GM18511 (cell line): ENCODE data around the gene GABBR2.

Source experiments
- ATAC-seq: cut with Tn5 transposase; IDR thresholded peaks from one replicate; pipeline ENCODE4 v1.9.1; 2021; ENCODE audit warnings: mild to moderate bottlenecking, moderate library complexity; ENCODE audit not compliant: unreplicated experiment

The GABBR2 gene

DNA sequence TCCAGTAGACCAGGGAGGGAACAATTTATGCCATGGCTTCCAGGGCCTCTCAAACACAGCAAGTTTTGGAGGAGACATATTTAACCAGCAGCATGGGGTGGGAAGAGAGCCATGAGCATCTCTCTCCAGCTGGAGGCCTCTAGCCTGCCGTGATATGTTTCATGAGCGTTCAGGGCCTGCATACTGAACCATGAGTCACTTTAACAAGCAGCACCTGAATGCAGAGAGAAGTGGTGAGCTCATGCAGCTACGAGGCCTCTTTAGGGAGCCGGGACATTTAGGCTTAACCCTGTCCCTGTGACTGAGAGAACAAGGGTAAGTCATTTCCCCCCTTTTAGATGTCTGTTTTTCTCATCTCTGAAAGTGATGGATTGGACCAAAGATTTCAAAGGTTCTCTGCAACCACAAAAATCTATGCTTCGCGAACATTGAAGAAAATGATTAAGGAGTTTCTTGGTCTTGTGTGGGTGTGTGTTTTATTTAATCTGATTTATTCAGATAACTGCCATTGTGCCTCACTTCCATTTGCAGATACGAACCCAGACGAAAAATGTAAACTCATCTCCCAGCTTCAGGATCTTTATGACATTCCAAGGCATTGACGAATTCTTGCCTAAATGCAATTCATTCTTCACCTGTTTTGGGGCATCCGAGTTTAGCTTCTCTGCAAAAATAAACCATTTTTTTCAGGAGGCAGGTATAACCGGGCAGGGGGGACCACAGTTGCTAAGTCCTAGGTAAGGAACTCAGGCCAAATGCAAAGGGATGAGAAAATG, 157.0 kb downstream of the GABBR2 start:
- ATAC-seq = no peak

DNA sequence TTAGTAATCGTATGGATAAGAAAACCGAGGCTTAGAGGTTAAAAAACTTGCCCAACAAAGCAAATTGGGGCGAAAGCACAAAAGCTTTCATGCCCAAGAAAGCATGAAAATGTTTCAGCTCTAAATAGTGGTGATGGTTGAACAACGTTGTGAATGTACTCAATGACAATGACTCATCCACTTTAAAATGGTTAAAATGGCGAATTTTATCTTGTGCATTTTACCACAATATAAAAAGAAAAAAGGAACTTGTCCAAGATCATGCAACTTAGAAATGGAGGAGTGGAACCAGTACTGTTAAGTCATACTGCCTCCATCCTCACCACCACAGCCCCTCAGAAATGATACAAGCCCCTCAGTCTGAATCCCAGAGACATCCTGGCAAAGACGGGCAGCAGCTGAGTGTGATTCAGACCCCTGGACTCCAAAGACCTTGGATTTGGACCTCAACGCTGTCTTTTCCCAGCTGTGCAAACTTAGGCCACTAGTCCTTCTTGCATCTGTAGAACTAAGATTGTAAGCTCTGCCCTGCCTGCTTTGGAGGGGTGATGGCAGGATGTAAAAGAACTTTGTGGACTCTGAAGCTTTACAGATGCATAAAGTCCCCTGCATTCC, 158.4 kb downstream of the GABBR2 start:
- ATAC-seq = no peak

DNA sequence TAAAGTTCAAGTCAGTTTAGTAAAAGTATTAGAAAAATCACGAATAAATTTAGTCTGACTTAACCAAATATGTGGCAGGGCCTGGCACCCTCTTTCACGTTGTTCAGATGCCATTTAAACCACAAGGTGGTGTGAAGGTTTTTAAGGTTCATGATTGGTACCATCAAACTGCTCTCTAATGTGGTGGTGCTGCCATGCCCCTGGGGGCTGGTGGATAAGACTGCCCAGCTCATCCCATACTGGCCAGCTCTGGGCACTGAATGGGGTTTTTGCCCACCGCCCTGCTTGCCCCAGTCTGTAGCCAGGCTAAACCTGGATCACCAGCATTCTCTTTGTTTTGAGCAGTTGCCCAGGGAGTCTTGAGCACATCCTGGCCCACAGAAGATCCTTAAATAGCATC, 159.3 kb downstream of the GABBR2 start:
- ATAC-seq = no peak

DNA sequence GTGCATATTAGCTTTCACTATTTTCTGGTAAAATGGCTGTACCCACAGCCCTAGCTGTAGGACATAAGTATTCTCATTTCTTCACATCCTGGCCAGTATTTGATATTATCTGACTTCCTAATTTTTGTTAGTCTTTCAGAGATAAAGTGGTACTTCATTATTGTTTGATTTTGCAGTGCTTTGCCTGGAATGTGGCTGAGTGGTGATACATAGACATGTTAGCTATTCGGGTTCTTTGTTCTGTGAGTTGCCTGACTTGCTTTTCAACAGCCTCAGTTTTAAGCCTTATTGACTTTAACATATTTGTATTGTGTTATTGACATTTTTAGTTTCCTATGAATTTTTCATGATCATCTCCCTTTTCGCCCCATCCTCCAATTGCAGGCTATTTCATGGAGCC, 161.1 kb downstream of the GABBR2 start:
- no peak for ATAC-seq

DNA sequence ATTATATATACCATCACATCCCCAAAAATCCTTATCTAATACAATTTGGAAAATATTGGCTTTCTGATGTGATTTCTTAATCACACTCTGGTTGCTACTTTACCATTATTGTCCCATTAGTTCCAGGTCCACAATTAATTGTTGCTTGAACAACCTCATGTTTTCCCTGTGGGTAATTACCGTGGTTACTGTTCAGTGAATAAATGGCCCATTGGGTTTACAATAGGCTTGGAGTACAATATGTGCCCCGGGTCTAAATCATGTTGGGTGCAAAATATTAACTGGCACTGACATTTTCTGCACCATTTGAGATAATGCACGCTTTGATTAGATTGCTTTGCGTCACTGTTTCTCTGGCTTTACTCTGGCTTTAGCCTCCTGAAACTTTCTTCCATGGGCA, 163.7 kb downstream of the GABBR2 start:
- ATAC-seq = no peak

DNA sequence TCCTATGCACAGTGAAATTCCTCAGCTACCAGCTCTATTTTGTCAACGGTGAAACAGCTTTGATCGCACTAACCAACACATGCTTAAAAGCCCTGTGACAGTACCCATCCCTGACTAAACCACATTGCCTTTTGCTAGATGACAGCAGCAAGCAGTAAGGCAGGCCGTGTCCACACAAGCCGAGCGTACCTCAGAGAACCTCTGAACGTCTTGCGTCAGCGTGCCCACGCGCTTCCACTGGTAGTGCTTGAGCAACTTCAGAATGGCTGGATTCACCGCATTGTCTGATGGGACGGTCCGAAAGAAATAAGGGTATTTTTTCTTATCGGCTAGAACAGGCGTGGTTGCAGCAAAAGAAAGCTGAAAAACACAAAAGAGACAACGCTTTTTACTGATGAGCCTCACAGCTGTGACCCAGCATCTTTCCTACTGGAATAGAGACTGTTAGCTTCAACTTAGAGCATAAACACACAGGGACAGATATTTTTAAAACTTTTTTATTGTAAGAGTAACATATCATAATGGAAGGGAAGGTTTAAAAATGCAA, 167.0 kb downstream of the GABBR2 start:
- no peak for ATAC-seq

DNA sequence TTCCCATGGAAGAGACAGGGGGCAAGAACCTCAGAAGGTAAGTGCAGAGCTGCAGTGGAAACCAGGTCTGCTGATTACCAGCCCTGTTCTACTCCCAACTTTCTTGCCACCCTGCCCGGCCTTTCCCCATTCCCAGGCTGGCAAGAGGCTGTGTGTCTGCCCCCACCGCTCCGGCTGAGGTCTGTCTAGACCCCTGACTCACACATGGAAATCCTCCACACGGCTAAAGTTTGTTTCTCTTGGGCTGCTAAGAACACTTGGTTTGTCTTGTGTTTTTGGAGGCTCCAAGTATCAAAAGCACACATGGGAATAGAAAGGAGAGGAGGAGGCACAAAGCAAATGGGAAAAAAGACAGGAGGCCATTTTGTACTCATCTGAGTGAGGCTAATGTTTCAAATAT, 168.3 kb downstream of the GABBR2 start:
- no peak for ATAC-seq

DNA sequence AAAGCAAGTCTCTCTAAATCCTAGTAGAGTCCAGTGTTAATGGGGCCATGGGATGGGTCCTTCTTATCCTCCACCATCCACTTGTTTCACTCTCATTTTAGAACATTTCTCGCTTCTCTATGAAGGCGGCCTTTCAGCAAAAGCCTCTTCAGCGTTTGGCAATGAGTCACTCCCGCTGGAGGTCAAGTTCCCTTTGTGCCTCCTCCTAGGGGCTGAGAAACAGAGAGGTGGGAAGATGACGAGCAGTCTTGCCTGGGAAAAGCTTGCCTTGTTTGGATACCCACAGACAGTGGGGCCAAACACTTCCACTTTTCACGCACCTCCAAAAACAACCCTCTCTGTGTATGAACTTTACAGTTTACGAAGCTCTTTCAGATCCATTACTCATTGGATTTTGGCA, 168.8 kb downstream of the GABBR2 start:
- no peak for ATAC-seq

DNA sequence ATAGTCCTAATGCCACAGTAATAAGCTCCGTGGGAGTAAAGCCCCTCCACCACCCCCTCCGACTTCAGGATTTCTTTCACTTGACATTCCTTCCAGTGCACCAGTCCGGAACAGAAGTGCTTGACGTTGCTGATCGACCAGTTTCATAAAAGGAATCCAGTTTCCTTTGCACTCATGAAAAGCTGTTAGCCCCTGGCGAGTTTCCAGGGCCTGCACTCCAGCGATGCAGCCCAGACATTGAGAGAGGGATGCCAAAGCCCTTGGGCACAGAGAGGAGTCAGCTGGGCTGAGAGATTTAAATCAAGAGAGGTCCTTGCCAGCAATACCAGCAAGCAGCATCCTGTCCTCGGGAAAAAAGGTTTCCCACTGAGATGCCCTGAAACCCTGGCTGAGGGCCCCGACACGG, 170.1 kb downstream of the GABBR2 start:
- no peak for ATAC-seq

DNA sequence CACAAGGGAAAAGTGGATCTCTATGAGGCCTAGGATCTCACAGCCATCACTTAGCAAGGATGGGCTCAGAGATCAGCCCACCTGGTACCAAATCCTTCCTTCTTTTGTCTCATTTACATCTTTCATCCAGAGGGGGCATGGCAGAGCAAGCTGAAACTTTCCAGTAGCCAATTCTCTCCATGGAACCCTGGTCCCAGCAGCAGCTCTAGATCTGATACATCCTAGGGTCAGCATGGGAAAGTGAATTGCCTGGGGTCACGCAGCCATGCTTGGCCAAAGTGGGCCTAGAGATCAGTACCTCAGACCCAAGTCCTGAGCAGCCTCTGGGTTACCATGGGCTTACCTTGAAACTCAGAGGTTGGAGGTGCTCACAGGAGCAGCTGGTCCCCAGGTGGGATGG, 170.5 kb downstream of the GABBR2 start:
- ATAC-seq = no peak

DNA sequence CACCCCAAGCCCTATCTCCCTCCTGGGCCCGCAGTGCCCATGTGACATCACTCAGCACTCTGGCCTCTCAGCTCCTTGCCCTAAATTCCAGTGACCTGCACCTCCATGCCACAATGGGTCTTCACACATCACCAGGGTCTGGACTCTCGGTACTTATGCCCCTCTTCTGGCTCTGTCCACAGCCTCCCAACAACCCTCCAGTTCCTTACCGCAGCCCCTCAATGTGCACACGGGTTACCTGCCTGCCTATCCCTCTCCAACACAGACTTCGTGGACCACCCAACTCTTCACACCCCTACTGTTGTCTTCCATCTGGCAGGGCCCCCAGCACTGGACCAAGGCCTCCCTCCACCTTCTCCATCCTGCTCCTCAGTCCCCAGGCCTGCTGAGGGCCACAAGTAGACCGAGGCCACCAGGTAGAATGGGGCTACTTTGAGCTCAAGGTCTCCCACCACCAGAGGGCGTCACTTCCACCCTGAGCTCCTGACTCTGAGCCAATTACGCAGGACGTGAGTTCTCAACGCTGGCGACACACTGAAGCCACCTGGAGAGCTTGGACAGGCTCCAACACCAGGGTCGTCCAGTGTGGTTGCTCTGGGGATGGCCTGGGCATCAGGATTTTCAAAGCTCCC, 172.1 kb downstream of the GABBR2 start:
- ATAC-seq = no peak

DNA sequence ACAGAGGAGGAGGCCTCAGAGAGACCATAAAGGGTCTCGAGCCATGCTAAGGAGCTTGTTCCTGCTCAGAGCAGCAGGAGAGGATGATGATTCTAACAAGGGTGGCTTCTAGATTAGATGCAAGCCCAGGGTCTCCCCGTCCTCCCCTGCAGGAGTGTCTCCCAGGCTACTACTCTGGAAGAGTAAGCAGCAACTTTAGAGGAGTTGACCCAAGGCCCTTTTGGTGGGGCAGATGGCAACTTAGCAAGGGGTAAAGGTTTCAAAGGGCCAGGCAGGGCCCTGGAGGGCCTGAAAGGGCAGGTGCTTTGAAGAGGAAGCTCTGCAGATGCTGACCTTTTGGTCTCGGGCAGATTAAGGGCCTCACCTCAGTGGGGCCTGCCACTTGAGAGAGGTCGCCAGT, 174.9 kb downstream of the GABBR2 start:
- no peak for ATAC-seq

DNA sequence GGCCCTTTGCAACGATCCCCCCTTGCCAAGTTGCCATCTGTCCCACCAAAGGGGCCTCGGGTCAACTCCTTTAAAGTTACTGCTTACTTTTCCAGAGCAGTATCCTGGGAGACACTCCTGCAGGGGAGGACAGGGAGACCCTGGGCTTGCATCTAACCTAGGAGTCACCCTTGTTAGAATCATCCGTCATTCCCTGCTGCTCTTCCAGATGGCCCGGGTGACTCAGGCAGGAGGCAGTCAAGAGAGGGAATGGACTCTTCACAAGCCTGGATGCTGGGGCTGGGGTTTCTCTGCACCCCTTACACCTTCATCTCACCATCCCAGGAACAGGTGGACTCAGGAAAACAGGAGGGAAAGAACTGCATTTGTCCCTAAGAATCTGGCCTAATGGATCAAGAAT, 175.6 kb downstream of the GABBR2 start:
- ATAC-seq = no peak

DNA sequence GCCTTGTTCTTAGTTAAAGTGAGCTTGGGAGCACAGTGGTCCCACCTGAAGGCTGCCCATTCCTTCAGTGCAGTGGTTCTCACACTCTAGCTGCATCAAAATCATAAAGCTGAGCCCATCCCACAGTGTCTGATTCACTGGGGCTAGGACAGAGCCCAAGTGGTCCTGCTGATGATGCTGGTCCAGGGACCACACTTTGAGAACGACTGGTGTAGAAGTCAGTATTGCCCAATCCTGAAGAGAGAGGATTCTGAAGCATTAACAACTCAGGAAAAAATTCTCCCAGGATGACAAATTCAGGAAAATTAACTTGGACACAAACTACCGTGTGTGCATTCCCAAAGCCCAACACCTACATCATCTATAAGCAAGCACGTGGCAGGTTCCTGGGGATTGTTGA, 176.2 kb downstream of the GABBR2 start:
- no peak for ATAC-seq

DNA sequence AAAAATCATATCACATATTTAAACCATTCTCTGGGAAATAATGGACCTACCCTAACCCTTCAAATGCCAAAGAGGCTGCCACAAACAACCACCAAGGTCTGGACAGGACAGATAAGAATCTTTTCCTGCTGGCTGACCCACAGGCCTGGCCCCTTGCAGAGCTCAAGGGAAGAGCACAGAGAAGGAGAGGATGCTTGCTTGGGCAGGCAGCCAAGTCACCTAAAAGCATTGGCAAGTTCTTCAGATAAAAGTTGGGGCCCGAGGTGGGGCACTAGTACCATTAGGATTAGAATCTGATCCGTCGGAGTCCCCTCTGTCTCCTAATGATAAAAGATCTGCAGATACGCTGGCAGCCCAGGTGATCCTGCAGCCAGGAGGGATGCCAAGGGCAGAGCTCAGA, 176.6 kb downstream of the GABBR2 start:
- ATAC-seq = no peak

DNA sequence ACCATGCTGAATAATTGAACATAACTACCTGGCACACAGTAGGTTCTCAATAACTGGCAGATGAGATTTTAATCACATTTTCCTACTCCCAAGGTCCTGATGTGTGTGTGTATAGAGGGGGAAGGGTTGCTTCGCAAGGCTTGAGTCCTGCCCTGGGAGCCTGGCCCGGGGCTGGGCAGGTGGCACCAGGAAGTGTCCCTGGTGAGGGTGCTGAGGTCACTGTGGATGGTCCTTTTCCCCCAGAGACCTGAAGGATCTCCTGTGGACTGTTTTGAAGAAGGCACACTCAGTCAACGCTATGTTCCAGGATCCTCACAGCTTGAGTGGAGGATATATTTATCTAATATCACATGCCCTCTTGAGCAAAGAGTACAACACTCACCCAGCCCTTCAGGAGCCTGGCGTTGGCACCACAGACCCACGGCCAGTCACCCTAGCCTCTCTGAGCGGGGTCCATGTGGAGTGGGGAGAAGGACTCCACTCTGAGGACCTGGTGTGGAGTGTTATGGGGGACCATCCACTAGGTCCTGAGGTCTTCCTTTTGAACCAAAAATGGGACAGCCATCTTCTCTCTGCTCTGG, 177.8 kb downstream of the GABBR2 start:
- no peak for ATAC-seq

DNA sequence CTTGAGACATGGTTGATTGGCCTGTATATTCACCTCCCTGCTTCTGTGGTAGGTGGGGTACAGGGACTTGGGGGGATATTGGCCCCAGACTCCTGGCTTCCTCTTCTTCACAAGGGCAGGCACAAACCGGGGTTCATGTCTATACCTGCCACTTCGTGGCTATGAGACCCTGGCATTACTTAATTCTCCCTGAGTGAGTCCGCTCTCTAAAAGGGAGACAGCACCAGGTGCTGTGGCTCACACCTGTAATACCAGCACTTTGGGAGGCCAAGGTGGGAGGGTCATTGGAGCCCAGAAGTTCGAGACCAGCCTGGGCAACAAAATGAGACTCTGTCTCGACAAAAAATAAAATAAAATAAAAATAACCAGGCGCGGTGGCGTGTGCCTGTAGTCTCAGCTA, 178.5 kb downstream of the GABBR2 start:
- no peak for ATAC-seq

DNA sequence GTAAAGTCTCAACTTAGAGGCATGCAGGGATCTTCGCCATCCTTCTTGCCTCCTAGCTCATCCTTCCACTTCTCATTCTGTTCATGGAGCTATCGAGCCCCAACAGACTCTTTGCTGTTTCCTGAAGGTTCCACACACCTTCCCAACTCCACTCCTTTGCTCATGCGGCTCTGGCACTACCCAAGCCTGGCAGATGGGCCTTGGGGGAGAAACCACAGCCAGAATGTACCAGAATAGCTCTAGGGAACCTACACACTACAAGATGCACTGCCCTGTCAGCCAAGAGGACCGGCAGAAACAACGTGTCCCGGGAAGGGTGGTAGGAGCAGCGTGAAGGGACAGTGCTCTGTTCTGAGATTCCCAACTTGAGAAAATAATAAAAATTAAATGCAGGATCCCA, 178.9 kb downstream of the GABBR2 start:
- no peak for ATAC-seq

DNA sequence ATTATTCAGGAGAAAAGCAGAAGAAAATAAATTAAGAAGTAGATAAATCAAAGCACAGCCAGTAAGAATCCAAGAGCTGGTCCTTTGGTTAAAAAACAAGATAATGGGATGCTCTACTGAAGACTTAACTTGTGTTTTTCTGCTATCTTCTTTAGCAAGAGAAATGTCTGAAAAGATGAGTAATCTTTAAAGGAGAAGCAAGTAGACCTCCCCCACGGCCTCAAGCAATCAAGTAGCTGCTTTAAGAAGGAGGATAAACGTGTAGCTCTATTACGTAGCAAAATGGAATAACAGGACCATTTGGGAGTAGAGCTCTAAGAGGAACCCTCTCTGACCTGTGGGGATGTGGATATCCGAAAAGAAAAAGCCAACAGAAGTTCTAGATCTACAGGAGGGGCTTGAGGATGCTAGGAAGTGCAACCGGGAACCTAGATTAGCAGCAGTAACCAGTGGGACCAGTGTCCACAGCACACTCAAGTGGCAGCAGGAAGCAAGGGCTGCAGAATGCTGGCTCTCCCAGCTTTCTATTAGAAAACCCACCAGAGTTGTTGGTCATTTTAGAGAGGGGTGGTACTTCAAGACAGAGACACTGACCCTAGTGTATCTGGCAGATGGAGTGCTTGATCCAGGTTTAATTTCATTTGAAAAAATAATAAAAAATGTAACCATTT, 185.4 kb downstream of the GABBR2 start:
- no peak for ATAC-seq

DNA sequence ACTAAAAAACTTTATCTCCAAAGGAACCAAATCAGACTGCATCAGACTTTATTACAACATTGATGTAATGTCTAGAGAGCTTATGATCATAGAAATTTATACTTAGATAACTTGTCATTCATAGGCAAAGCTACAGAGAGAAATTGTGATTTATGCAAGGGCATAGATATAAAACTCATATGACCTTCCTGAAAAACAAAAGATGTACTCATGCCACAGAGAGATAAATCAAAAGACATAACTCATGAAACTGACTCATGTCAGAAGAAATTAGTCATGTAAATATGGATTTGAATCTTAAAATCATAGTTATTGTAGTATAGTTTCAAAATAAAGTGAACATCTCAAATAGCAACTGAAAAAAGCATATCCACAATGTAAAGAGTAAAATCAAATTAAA, 186.2 kb downstream of the GABBR2 start:
- no peak for ATAC-seq

DNA sequence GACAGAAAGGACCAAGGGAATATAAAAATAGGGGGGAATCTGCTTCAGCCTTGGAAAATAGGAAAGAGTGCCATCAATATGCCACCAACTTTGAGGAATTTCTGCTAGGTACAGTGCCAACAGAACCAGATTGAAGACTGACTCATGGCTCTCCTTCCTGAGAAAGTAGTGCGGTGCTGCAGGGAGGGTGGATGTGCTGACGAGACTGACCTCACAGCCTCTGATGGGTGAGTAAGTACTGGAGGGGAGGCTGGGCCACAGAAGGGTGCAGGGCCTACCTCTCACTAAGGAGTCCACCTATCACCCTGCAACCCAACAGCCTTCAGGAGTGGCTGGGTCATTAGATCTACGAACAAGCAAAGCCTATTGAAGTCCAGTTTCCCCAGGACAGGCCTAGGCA, 187.6 kb downstream of the GABBR2 start:
- no peak for ATAC-seq
